Upper lobe of left lung (tissue), 6 donors: Measurements from ENCODE around the gene CCND2. TPM values are rescaled to one million over a fixed set of nuclear protein-coding genes. Genes with fewer than 3 reads are reported as not detected.

Experiments used
- ATAC-seq, 2 donors: fragments of 200-7000 bp; cut with Tn5 transposase; one replicate each; pipeline ENCODE4 v1.9.1; 2022; ENCODE audit warnings: mild to moderate bottlenecking in 2 of 2, moderate library complexity in 2 of 2; ENCODE audit not compliant: low FRiP score in 2 of 2
- DNase-seq, 2 donors: peaks; one replicate each; pipeline ENCODE4 v3.0.0-alpha.2; 2019 to 2020
- H3K27ac ChIP-seq, 4 donors: fragments of 200-600 bp; sonication (generic); one replicate each; pipeline ENCODE4 v1.5.1; 2016 to 2019
- H3K27me3 ChIP-seq, 4 donors: fragments of 200-600 bp; sonication (generic); one replicate each; pipeline ENCODE4 v1.5.1; 2017 to 2019
- H3K36me3 ChIP-seq, 4 donors: fragments of 200-600 bp; sonication (generic); one replicate each; pipeline ENCODE4 v1.5.1; 2016 to 2019
- H3K4me1 ChIP-seq, 4 donors: fragments of 200-600 bp; sonication (generic); one replicate each; pipeline ENCODE4 v1.5.1; 2018 to 2019
- H3K4me3 ChIP-seq, 4 donors: fragments of 200-600 bp; sonication (generic); one replicate each; pipeline ENCODE4 v1.5.1; 2017 to 2019; ENCODE audit warnings: mild to moderate bottlenecking in 2 of 4, moderate library complexity in 1 of 4
- H3K9me3 ChIP-seq, 4 donors: fragments of 200-600 bp; sonication (generic); one replicate each; pipeline ENCODE4 v1.5.1; 2018 to 2019
- EP300 ChIP-seq, 4 donors: sonication (generic); formaldehyde crosslinking; IDR thresholded peaks; one replicate each; pipeline ENCODE4 v1.5.1; 2017; ENCODE audit warnings: antibody characterized with exemption in 4 of 4, control low read depth in 2 of 4
- POLR2A ChIP-seq, 4 donors: fragments of 450-650 bp; IDR thresholded peaks; one replicate each; pipeline ENCODE4 v1.5.1; 2016 to 2017; ENCODE audit warnings: antibody characterized with exemption in 4 of 4, mild to moderate bottlenecking in 2 of 4
- POLR2AphosphoS5 ChIP-seq, 2 donors: sonication (generic); formaldehyde crosslinking; IDR thresholded peaks; one replicate each; pipeline ENCODE4 v1.5.1; 2017; ENCODE audit warnings: antibody characterized with exemption in 2 of 2
- WGBS, 2 donors: methylation state at CpG; one replicate each; pipeline ENCODE4 v1.1.5; 2017 to 2018; 5-methylcytosine and 5-hydroxymethylcytosine counted together
- total RNA-seq, 6 donors: library from RNA; depleted of rRNA in 4 of 6; stranded (reverse); fragments of >200 nt in 4 of 6; gene quantifications; one replicate each; pipeline versions ENCODE4 v1.1.0 to v1.2.1, GENCODE V29; 2016 to 2021
- TF ChIP-seq, protein P1 (sequence below), 6 experiments: fragments of 450-650 bp in 4 of 6; fragments of 200-600 bp in 2 of 6; sonication (generic) in 2 of 6; IDR thresholded peaks; one replicate each; pipeline ENCODE4 v1.5.1; 2016 to 2019; ENCODE audit warnings: antibody characterized with exemption in 6 of 6
- donor health status: DM: no; HTN: no; CAD: no; lungs with moderate emphysema.
- donor health status: DM: no; HTN: yes; CAD: no; lungs with severe emphysema.

The CCND2 gene
- total RNA-seq, 6 donors from 2014 or later = 47.1 to 101 (median 64.6) TPM

DNA sequence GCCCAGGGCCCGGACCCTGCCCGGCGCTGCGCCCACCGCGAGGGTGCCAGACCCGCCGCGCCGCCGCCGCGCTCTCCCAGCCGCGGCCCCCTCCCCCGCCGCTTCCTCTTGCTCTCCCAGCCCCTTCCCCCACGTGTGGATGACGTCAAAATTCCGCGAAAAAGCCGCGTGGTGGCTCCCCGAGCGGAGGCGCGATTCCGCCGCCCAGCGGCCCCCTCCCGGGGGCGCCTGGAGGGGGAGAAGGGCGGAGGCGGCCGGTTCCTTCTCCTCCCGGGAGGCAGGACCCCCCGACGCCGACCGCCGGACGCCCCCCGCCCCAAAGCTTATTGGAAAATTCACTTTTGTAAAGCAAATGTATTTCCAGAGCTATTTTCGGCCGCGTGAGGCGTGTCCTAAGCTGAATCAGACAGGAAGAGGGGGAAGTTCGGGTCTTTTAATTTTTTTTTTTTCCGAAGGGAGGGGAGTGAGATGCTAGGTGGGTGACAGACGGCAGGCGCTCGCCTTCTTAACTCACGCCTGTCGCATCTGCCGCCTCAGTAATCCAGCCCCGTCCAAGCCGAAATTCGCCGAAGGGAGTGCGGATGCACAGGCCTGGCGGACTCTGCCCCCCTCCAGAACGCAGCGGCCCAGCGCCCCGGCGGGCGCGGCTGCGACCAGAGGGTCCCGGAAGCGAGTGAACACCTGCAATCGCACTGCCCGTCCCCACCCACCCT lies 4.1 kb upstream of the CCND2 start:
- peak in 1 of 4 donors; percentile 49 for TF ChIP-seq POLR2A (IDR thresholded peaks at IDR 0.05)
- TF ChIP-seq POLR2AphosphoS5 (IDR thresholded peaks at IDR 0.05) = peak in 1 of 2 donors; percentile 50
- TF ChIP-seq EP300 (IDR thresholded peaks at IDR 0.05) = peak in 1 of 4 donors; percentile 34
- TF ChIP-seq, protein P1, sequence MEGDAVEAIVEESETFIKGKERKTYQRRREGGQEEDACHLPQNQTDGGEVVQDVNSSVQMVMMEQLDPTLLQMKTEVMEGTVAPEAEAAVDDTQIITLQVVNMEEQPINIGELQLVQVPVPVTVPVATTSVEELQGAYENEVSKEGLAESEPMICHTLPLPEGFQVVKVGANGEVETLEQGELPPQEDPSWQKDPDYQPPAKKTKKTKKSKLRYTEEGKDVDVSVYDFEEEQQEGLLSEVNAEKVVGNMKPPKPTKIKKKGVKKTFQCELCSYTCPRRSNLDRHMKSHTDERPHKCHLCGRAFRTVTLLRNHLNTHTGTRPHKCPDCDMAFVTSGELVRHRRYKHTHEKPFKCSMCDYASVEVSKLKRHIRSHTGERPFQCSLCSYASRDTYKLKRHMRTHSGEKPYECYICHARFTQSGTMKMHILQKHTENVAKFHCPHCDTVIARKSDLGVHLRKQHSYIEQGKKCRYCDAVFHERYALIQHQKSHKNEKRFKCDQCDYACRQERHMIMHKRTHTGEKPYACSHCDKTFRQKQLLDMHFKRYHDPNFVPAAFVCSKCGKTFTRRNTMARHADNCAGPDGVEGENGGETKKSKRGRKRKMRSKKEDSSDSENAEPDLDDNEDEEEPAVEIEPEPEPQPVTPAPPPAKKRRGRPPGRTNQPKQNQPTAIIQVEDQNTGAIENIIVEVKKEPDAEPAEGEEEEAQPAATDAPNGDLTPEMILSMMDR (IDR thresholded peaks at IDR 0.05) = peak in 2 of 6 experiments; percentile 19 to 27
- H3K9me3 ChIP-seq = no peaks in the 10 kb centered on the region
- H3K27me3 ChIP-seq = peaks cover 1 to 38% (median 19%) of the 10 kb centered on the region in 4 donors
- ATAC-seq (peak in 1 of 2 donors; percentile 66), DNase-seq (peak; percentile 84 to 93)
- H3K27ac ChIP-seq = peak overlapping the region; percentile 74 to 92 (median 82)
- H3K4me1 ChIP-seq = peaks cover 51 to 60% (median 52%) of the 10 kb centered on the region in 4 donors
- H3K4me3 ChIP-seq = peak overlapping the region; percentile 23 to 74 (median 66)
- WGBS, 2 donors = 2 to 5% methylated on average over 29 to 62 of the region's 73 CpGs
- H3K36me3 ChIP-seq = no peaks in the 10 kb centered on the region

DNA sequence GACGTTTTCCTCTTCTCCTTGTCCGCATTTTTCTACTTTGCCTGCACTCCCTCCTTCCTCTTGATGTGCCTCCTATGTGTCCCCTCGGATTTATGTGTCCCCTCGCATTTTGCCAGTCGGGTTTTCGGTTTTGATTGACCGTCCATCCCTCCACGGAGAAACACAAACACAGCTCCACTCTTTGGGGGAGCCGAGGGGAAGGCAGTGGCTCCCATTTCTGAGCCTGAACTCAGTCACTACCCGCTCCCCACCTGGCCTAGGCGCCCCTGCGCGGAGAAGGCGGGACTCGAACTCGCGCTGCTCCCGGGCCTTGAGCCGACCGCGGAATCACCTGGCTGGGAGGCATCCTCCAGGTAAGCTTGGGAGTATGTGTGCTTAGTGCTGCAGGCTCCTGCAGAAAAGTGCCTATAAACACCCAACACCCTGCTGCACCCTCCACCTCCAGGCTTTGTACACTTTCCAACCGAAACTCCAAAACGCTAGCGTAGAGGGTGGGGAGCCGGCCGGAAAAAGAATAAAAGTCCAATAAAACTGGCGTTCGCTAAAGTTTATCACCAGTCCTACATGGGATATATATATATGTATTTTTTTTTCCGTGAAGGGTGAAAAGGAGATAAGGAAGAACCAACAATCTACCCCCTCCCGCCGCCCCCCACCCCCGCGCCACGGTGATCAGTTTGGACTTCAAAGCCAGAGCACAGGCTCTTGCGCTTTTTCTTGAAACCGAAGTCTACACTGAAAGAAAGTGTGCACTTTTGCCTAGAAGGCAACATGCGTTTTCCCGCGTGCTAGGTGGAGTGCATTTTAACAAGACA lies 3.3 kb upstream of the CCND2 start:
- Histone ChIP-seq H3K27ac (peak overlapping the region; percentile 79 to 92 (median 86)), H3K4me3 (peak overlapping the region; percentile 16 to 74 (median 66)), H3K27me3 (peaks cover 1 to 38% (median 20%) of the 10 kb centered on the region in 4 donors), H3K9me3 (no peaks in the 10 kb centered on the region), H3K36me3 (no peaks in the 10 kb centered on the region), H3K4me1 (peaks cover 56 to 68% (median 60%) of the 10 kb centered on the region in 4 donors)
- ATAC-seq = no peak
- 4 to 9% methylated on average over 31 to 39 of the region's 39 CpGs for WGBS, 2 donors
- TF ChIP-seq POLR2AphosphoS5 (IDR thresholded peaks at IDR 0.05) (no peak), POLR2A (IDR thresholded peaks at IDR 0.05) (no peak), EP300 (IDR thresholded peaks at IDR 0.05) (no peak)
- TF ChIP-seq, protein P1 (IDR thresholded peaks at IDR 0.05) = no peak
- peak in 1 of 2 donors; percentile 84 for DNase-seq

DNA sequence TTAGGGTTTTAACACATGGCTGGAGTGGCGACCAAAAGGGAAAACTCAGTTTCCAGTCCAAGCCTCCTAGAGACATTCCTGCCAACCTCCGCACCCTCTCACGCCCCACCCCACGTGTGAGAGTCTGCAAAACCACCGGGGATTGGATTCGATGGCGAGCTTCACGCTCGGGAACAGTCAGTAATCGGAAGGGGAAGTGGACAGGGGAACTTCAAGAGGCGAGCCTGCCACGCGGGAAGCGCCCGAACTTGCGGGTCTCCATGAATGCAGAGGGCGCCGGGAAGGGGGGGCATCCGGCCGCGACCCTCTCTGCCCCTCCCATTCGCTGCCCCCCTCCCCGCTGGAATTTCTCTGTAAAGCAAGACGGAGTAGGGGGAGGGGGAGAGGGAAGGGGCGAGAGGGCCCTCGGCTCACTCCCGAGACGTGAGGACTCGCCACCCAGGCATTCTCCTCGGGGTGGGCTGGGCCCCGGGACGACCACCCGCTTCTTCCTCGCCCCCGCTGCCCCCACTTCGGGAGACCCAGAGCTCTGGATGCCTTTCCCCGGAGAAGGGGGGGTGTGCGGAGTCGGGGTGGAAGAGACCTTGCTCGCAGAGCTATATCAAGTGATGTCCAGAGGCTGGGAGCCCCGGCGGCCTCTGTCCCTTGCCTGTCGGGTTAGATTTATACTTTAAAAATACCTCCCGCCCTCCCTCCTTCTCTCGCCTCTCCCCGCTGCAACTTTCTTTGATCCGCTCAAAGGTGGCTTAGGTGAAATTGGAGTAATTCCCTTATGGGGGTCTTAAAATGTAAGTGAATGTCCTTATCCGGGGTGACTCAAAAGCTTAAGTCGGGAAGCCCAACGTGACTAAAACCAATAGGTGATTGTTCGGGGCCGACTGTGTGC lies 2.5 kb upstream of the CCND2 start:
- Histone ChIP-seq H3K4me3 (peak overlapping the region; percentile 22 to 74 (median 66)), H3K36me3 (no peaks in the 10 kb centered on the region), H3K4me1 (peaks cover 56 to 75% (median 62%) of the 10 kb centered on the region in 4 donors), H3K9me3 (no peaks in the 10 kb centered on the region), H3K27me3 (peaks cover 1 to 38% (median 20%) of the 10 kb centered on the region in 4 donors), H3K27ac (peak overlapping the region; percentile 64 to 92 (median 82))
- WGBS, 2 donors = 2% methylated on average over 13 to 49 of the region's 52 CpGs
- peak; percentile 73 to 87 for DNase-seq
- ATAC-seq = peak in 1 of 2 donors; percentile 14
- TF ChIP-seq POLR2AphosphoS5 (IDR thresholded peaks at IDR 0.05) = peak in 1 of 2 donors; percentile 53
- TF ChIP-seq, protein P1 (IDR thresholded peaks at IDR 0.05) = no peak

DNA sequence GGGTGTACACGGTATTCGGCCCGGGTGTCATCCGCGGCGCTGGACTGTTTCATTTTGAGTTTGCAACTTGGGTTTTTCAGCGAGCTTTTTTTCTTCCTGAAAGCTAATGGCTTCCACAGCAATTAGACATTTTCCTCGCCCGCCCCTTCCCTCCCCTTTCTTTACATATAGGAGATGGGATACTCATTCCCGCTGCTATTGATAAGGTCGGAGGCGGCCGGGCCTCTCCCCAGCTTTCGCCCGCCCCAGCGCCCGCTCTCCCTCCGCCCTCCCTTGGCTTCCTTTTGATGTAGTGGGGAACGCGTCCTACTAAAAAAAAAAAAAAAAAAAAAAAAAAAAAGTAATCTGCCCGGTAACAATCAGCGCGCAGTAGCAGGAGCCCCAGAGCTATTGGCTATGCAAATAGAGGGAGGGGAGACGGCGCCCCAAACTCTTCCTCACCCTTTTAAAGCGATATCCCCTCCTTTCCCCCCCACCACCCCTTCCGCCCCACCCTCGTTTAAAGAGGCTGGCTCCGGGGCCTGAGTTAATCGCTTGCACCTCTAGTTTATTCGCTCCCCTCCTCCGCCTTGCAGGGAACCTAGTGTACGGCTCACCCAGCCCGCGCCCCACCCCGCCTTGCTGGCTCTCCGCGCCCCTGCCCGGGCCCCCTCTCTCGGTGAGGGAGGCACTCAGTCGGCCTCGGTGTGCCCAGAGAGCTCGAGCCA lies 1.7 kb upstream of the CCND2 start:
- Histone ChIP-seq H3K27ac (peak overlapping the region; percentile 64 to 92 (median 82)), H3K4me1 (peaks cover 61 to 83% (median 68%) of the 10 kb centered on the region in 4 donors), H3K36me3 (no peaks in the 10 kb centered on the region), H3K4me3 (peak overlapping the region; percentile 22 to 74 (median 66)), H3K27me3 (peaks cover 1 to 38% (median 20%) of the 10 kb centered on the region in 4 donors), H3K9me3 (no peaks in the 10 kb centered on the region)
- ATAC-seq (peak; percentile 64 to 75), DNase-seq (peak; percentile 80 to 92)
- 1 to 2% methylated on average over 33 to 42 of the region's 43 CpGs for WGBS, 2 donors
- TF ChIP-seq EP300 (IDR thresholded peaks at IDR 0.05) = no peak
- TF ChIP-seq POLR2AphosphoS5 (IDR thresholded peaks at IDR 0.05) = peak in 1 of 2 donors; percentile 56
- TF ChIP-seq, protein P1 (IDR thresholded peaks at IDR 0.05) = no peak
- peak in 1 of 4 donors; percentile 29 for TF ChIP-seq POLR2A (IDR thresholded peaks at IDR 0.05)
